Naive thymus-derived CD4-positive, alpha-beta T cell (primary cell): ENCODE results near the gene VSIG10. TPM values are rescaled to one million over a fixed set of nuclear protein-coding genes. Genes with fewer than 3 reads are reported as not detected.

Experiments used
- ATAC-seq: fragments of 150-1000 bp; cut with Tn5 transposase; 2 replicates; pipeline ENCODE4 v1.10.0; 2021; ENCODE audit warnings: mild to moderate bottlenecking, moderate library complexity
- CTCF ChIA-PET: fragments of 350-600 bp; sonication (Branson Sonifier 250); formaldehyde crosslinking; loops from one replicate; lab custom pipeline; 2021; ENCODE audit warnings: antibody characterized with exemption; lab: Charles Lee
- POLR2A ChIA-PET: fragments of 350-600 bp; sonication (Branson Sonifier 250); formaldehyde crosslinking; loops from one replicate; lab custom pipeline; 2021; ENCODE audit warnings: antibody characterized with exemption, inconsistent platforms; lab: Charles Lee
- DNase-seq, 9 donors: peaks; one replicate each; pipeline versions ENCODE4 v3.0.0 to v3.0.0-alpha.2; 2020 to 2022; ENCODE audit warnings: mixed read lengths in 1 of 9
- H3K27ac ChIP-seq: one replicate; pipeline ENCODE4 v1.7.0; 2013; ENCODE audit warnings: mild to moderate bottlenecking, low read depth, low read length, moderate library complexity
- H3K27me3 ChIP-seq, 2 donors: one replicate each; pipeline ENCODE4 v1.7.0; 2013; ENCODE audit warnings: low read length in 2 of 2, mild to moderate bottlenecking in 2 of 2, moderate library complexity in 2 of 2; ENCODE audit not compliant: control insufficient read depth in 2 of 2, insufficient read depth in 2 of 2
- H3K36me3 ChIP-seq, 3 experiments: 1 replicate in 2 of 3; 2 replicates in 1 of 3; pipeline ENCODE4 v1.7.0; 2013; ENCODE audit warnings: low read length in 3 of 3, mild to moderate bottlenecking in 3 of 3, moderate library complexity in 1 of 3; ENCODE audit not compliant: insufficient read depth in 3 of 3, control insufficient read depth in 2 of 3
- H3K4me1 ChIP-seq, 2 donors: one replicate each; pipeline ENCODE4 v1.7.0; 2013; ENCODE audit warnings: low read length in 2 of 2, mild to moderate bottlenecking in 2 of 2, moderate library complexity in 1 of 2; ENCODE audit not compliant: control insufficient read depth in 2 of 2, insufficient read depth in 2 of 2
- H3K4me3 ChIP-seq: 2 replicates; pipeline ENCODE4 v1.7.0; 2013; ENCODE audit warnings: mild to moderate bottlenecking, low read length
- H3K9me3 ChIP-seq, 3 experiments: 1 replicate in 2 of 3; 2 replicates in 1 of 3; pipeline ENCODE4 v1.7.0; 2013; ENCODE audit warnings: low read length in 3 of 3; ENCODE audit not compliant: control insufficient read depth in 2 of 3
- H3K27ac Mint-ChIP-seq, 9 donors: one replicate each; pipeline ENCODE4 v1.8.0; 2020 to 2022; ENCODE audit warnings: mixed read lengths in 9 of 9, mild to moderate bottlenecking in 8 of 9, moderate library complexity in 5 of 9, inconsistent platforms in 2 of 9
- H3K27me3 Mint-ChIP-seq, 5 donors: one replicate each; pipeline ENCODE4 v1.8.0; 2021 to 2022; ENCODE audit warnings: mixed read lengths in 5 of 5, mild to moderate bottlenecking in 1 of 5
- H3K36me3 Mint-ChIP-seq, 5 donors: one replicate each; pipeline ENCODE4 v1.8.0; 2020 to 2022; ENCODE audit warnings: mixed read lengths in 5 of 5, mild to moderate bottlenecking in 3 of 5, inconsistent platforms in 1 of 5
- H3K4me1 Mint-ChIP-seq, 7 donors: one replicate each; pipeline ENCODE4 v1.8.0; 2020 to 2022; ENCODE audit warnings: mixed read lengths in 7 of 7, mild to moderate bottlenecking in 3 of 7, inconsistent platforms in 1 of 7
- H3K4me3 Mint-ChIP-seq, 10 donors: one replicate each; pipeline ENCODE4 v1.8.0; 2020 to 2022; ENCODE audit warnings: mild to moderate bottlenecking in 10 of 10, mixed read lengths in 10 of 10, moderate library complexity in 6 of 10, inconsistent platforms in 2 of 10
- H3K9me3 Mint-ChIP-seq, 11 donors: one replicate each; pipeline ENCODE4 v1.8.0; 2020 to 2022; ENCODE audit warnings: mixed read lengths in 11 of 11, mild to moderate bottlenecking in 4 of 11, inconsistent platforms in 1 of 11, moderate library complexity in 1 of 11
- intact Hi-C, 2 donors: fragments of 100-400 bp; cut with micrococcal nuclease; formaldehyde crosslinking; loops; one replicate each; pipeline ENCODE4 v1.15.1; 2023
- polyA plus RNA-seq, 2 donors: library from polyadenylated mRNA; unstranded; fragments of 300-500 nt; fragmentation: Illumina TruSeq; gene quantifications; one replicate each; pipeline ENCODE4 v1.2.3, GENCODE V29; 2021
- total RNA-seq, 6 experiments: library from RNA in 5 of 6; stranded (reverse) in 5 of 6; gene quantifications; 1 replicate in 5 of 6; 2 replicates in 1 of 6; pipeline ENCODE4 v1.2.3 and lab custom pipeline; 2021 to 2026

Gene VSIG10
- total and polyA plus RNA-seq, 7 experiments from 2014 or later: 1.5 to 8.5 (median 5.3) TPM

DNA sequence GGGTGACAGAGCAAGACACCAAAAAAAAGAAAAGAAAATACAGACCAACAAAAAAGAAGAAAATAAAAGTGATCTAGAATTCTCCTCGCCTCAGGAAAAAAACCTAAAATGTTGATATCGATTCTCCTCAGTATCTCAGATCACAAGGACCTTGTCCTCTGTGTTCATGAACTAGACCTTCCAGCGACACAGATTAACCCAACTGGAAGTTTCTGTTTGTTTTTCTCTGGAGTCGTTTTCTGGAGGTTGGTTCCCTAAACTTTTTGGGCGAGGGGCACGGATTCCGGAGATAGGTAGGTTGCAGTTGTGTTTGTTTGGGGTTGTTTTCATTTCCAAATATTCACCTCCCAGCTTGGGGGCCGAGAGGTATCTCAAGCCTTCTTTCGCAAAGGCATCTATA, 87.9 kb downstream of the VSIG10 start:
- no peak overlapping the region for H3K27ac ChIP-seq
- no peak for ATAC-seq
- peaks cover 11 to 27% (median 18%) of the 10 kb centered on the region in 7 donors for H3K4me1 Mint-ChIP-seq
- DNase-seq: no peak
- H3K9me3 Mint-ChIP-seq: peaks cover 0 to 5% (median 0%) of the 10 kb centered on the region in 11 donors
- ChIA-PET POLR2A (interaction anchor here (1.1 to 2.2 kb wide), 4 partner anchors 10 to 343 kb away, joined by 3 to 9 read pairs (median 4); partner anchors contain the start of gene WSB2), CTCF (interaction anchor here (0.6 to 1.4 kb wide), 2 partner anchors 46 to 1367 kb away, joined by 3 read pairs; no protein-coding TSS in a partner anchor)
- peaks cover 10 to 13% of the 10 kb centered on the region in 2 donors for H3K4me1 ChIP-seq
- H3K4me3 ChIP-seq: peak overlapping the region; percentile 80
- peaks cover 0 to 15% (median 5%) of the 10 kb centered on the region in 5 donors for H3K36me3 Mint-ChIP-seq
- intact Hi-C loops: loop anchor here (1.0 to 5.0 kb wide), 11 partner anchors 17 to 1651 kb away; partner anchors contain the start of genes FBXO21 (in 2 of the 2), PEBP1 (in 2 of the 2), KSR2 (in 1 of the 2) and RNFT2 (in 1 of the 2)
- H3K36me3 ChIP-seq: peaks cover 0 to 21% (median 0%) of the 10 kb centered on the region in 3 experiments
- peaks cover 0 to 7% (median 0%) of the 10 kb centered on the region in 5 donors for H3K27me3 Mint-ChIP-seq
- no peaks in the 10 kb centered on the region for H3K9me3 ChIP-seq
- H3K4me3 Mint-ChIP-seq: peak overlapping the region in 9 of 10 donors; percentile 90 to 95 (median 92)
- peak overlapping the region in 6 of 9 donors; percentile 82 to 95 (median 90) for H3K27ac Mint-ChIP-seq
- no peaks in the 10 kb centered on the region for H3K27me3 ChIP-seq

GRCh38 chr12:118015306-118015705, 88.5 kb downstream of the VSIG10 start:
- ChIA-PET POLR2A (no interaction called here), CTCF (no interaction called here)
- Histone ChIP-seq H3K36me3 (peaks cover 0 to 17% (median 0%) of the 10 kb centered on the region in 3 experiments), H3K4me3 (no peak overlapping the region), H3K27me3 (no peaks in the 10 kb centered on the region), H3K27ac (no peak overlapping the region), H3K9me3 (no peaks in the 10 kb centered on the region), H3K4me1 (peaks cover 10 to 13% of the 10 kb centered on the region in 2 donors)
- Mint-ChIP-seq H3K9me3 (peaks cover 0 to 5% (median 0%) of the 10 kb centered on the region in 11 donors), H3K27ac (peak overlapping the region in 1 of 9 donors; percentile 14), H3K27me3 (peaks cover 0 to 7% (median 0%) of the 10 kb centered on the region in 5 donors), H3K4me3 (peak overlapping the region in 3 of 10 donors; percentile 7 to 11 (median 9)), H3K4me1 (peaks cover 11 to 27% (median 18%) of the 10 kb centered on the region in 7 donors), H3K36me3 (peaks cover 0 to 10% (median 5%) of the 10 kb centered on the region in 5 donors)
- no peak for DNase-seq
- no peak for ATAC-seq
- intact Hi-C loops: loop anchor here (5.0 kb wide), 2 partner anchors 823 to 1278 kb away; partner anchors contain the start of genes FBXO21 (in 1 of the 2), RNFT2 (in 1 of the 2) and SPRING1 (in 1 of the 2)

Other genes starting within 250 kb of the VSIG10 start
- under 1 TPM in 2 of 5 experiments, not detected in 3; 0.03 to 0.07 TPM for gene KSR2, start 135.0 kb downstream of the VSIG10 start, total RNA-seq
- not detected for gene KSR2, start 135.0 kb downstream of the VSIG10 start, polyA plus RNA-seq
- 10 to 100 TPM in 3 of 5 experiments, 1 to 10 TPM in 2; 6.3 to 40.3 (median 15.6) TPM for gene RFC5, start 87.3 kb downstream of the VSIG10 start, total RNA-seq
- gene RFC5, start 87.3 kb downstream of the VSIG10 start, polyA plus RNA-seq: 10 to 100 TPM; 19.0 to 20.5 TPM
- gene WSB2, start 42.8 kb downstream of the VSIG10 start, total RNA-seq: 10 to 100 TPM; 12.2 to 52.2 (median 19.1) TPM
- gene WSB2, start 42.8 kb downstream of the VSIG10 start, polyA plus RNA-seq: 10 to 100 TPM; 10.2 to 10.6 TPM
- gene PEBP1, start 32.1 kb upstream of the VSIG10 start, total RNA-seq: 100 to 1,000 TPM in 1 of 5 experiments, 10 to 100 TPM in 4; 73.8 to 109 (median 91.1) TPM
- gene PEBP1, start 32.1 kb upstream of the VSIG10 start, polyA plus RNA-seq: 100 to 1,000 TPM; 314 to 343 TPM